ENCODE measurements around the gene MEOX2.

The MEOX2 gene

DNA sequence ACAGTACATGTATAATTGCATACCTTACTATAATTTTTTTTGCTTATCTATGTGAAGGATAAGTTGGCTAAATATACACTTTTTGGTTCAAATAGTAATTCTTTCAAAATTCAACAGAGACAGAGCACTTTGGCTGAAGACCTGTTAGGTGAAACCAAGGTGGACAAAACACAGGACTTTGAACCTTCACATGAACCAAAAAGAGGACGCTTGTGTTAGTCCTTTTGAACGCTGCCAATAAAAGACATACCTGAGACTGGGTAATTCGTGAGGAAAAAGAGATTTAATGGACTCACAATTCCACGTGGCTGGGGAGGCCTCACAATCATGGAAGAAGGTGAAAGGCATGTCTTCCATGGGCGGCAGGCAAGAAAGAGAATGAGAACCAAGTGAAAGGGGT, 120.0 kb downstream of the MEOX2 start:
- Histone ChIP-seq H3K36me3 (no peaks in the 10 kb centered on the region), H3K4me3 (no peak overlapping the region)

DNA sequence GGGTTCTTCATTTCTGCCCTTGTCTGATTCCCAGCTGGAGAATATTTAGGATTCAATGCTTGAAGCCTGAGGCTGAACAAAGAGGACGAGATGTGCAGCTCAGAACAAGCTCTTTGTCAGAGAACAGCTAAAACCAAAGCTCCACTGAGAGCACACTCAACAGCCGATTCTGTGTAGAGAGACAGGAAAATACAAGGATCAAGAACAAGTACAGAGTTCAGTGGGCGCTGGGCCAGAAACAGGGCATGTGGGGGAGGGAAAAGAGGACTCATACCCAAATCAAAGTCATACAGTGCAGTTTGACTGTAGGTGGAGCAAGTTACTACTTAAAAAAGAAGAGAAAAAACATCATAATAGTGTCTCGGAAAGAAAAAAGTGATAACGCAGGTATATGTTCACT, 124.6 kb downstream of the MEOX2 start, which contains the start of gene AGMO:
Gene AGMO, minus strand, starts transcription at position 181 of the 400 bp plus-strand sequence.
- H3K4me1 ChIP-seq: peaks cover 0 to 37% (median 3%) of the 10 kb centered on the region in 4 donors
- TF ChIP-seq, protein P1, sequence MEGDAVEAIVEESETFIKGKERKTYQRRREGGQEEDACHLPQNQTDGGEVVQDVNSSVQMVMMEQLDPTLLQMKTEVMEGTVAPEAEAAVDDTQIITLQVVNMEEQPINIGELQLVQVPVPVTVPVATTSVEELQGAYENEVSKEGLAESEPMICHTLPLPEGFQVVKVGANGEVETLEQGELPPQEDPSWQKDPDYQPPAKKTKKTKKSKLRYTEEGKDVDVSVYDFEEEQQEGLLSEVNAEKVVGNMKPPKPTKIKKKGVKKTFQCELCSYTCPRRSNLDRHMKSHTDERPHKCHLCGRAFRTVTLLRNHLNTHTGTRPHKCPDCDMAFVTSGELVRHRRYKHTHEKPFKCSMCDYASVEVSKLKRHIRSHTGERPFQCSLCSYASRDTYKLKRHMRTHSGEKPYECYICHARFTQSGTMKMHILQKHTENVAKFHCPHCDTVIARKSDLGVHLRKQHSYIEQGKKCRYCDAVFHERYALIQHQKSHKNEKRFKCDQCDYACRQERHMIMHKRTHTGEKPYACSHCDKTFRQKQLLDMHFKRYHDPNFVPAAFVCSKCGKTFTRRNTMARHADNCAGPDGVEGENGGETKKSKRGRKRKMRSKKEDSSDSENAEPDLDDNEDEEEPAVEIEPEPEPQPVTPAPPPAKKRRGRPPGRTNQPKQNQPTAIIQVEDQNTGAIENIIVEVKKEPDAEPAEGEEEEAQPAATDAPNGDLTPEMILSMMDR (IDR thresholded peaks at IDR 0.05): no peak
- peak within 1 kb of the TSS; percentile 23 to 33 for H3K4me3 ChIP-seq
- no peaks in the 10 kb centered on the region for H3K9me3 ChIP-seq
- no peaks in the 10 kb centered on the region for H3K36me3 ChIP-seq
- H3K27me3 ChIP-seq: no peaks in the 10 kb centered on the region
- peak within 1 kb of the TSS; percentile 26 to 61 for H3K27ac ChIP-seq
- peak; percentile 55 to 80 for DNase-seq
- intact Hi-C loops (cut with DNase I; ENCODE audit: low total_unique reads): no loop called here

More for the DNA sequence above, 120.0 kb downstream of the MEOX2 start:
- TF ChIP-seq, protein P1 (IDR thresholded peaks at IDR 0.05): no peak
- Histone ChIP-seq H3K27ac (no peak overlapping the region), H3K27me3 (no peaks in the 10 kb centered on the region), H3K9me3 (no peaks in the 10 kb centered on the region), H3K4me1 (no peaks in the 10 kb centered on the region)
- DNase-seq: no peak
- intact Hi-C loops (cut with DNase I; ENCODE audit: low total_unique reads): no loop called here

Data from tibial artery (tissue), 4 donors.